IPS DF 6.9 (cell line): Measurements from ENCODE around the gene KCTD10.
"Not testable (repeated sequence)": the region's sequence is repeated elsewhere in the genome, so short reads cannot be mapped to it uniquely, and the experiment has no call there.

Source experiments
- DNase-seq: peaks from one replicate; pipeline ENCODE4 v3.0.0-alpha.2; 2013; ENCODE audit warnings: low read depth, low spot score
- H3K27ac ChIP-seq: one replicate; pipeline ENCODE4 v1.5.1; 2013; ENCODE audit warnings: low read length, control low read depth
- H3K27me3 ChIP-seq: 2 replicates; pipeline ENCODE4 v1.6.1; 2013; ENCODE audit warnings: mild to moderate bottlenecking, low read length; ENCODE audit not compliant: control insufficient read depth, insufficient read depth
- H3K36me3 ChIP-seq: 2 replicates; pipeline ENCODE4 v1.6.1; 2013; ENCODE audit warnings: low read length; ENCODE audit not compliant: control insufficient read depth, insufficient read depth
- H3K4me1 ChIP-seq: 2 replicates; pipeline ENCODE4 v1.6.1; 2013; ENCODE audit warnings: low read length; ENCODE audit not compliant: control insufficient read depth, insufficient read depth
- H3K4me3 ChIP-seq: 2 replicates; pipeline ENCODE4 v1.5.1; 2013; ENCODE audit warnings: mild to moderate bottlenecking, low read length
- H3K9me3 ChIP-seq: 2 replicates; pipeline ENCODE4 v1.6.1; 2013; ENCODE audit warnings: low read length, inconsistent platforms; ENCODE audit not compliant: control insufficient read depth, insufficient read depth
- WGBS: extraction: QIAGEN DNeasy Blood & Tissue Kit; methylation state at CpG from one replicate; pipeline ENCODE4 v1.1.7; 2013; ENCODE audit warnings: mixed read lengths, missing lambda C conversion rate; ENCODE audit not compliant: insufficient read length, insufficient coverage; 5-methylcytosine and 5-hydroxymethylcytosine counted together

Gene KCTD10

DNA sequence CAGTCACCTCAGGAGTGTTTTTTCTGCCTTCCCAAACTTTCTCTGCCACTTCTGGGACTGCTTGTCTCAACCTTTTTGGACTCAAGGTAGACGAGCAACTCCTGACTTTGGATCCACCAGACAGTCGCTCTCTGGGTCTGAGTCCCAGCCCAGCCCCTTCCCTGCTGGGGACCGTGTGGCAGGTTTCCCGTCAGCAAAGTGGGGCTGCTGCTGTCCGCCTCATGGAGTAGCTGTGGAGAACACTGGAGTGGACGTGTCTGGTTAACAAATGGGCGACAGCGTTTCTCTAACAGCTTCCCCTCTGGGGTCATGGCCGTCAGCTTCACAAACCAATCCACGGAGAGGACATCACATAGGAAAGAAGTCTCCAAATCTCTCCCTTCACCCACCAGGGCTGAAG lies 54.8 kb downstream of the KCTD10 start:
- DNase-seq, result no peak
- H3K9me3 ChIP-seq, result no peaks in the 10 kb centered on the region
- H3K4me1 ChIP-seq, result no peaks in the 10 kb centered on the region
- no CpG with 5 or more reads among the region's 10 CpGs for WGBS
- H3K27me3 ChIP-seq, result no peaks in the 10 kb centered on the region
- H3K27ac ChIP-seq, result no peak overlapping the region
- no peak overlapping the region for H3K4me3 ChIP-seq
- H3K36me3 ChIP-seq, result no peaks in the 10 kb centered on the region

DNA sequence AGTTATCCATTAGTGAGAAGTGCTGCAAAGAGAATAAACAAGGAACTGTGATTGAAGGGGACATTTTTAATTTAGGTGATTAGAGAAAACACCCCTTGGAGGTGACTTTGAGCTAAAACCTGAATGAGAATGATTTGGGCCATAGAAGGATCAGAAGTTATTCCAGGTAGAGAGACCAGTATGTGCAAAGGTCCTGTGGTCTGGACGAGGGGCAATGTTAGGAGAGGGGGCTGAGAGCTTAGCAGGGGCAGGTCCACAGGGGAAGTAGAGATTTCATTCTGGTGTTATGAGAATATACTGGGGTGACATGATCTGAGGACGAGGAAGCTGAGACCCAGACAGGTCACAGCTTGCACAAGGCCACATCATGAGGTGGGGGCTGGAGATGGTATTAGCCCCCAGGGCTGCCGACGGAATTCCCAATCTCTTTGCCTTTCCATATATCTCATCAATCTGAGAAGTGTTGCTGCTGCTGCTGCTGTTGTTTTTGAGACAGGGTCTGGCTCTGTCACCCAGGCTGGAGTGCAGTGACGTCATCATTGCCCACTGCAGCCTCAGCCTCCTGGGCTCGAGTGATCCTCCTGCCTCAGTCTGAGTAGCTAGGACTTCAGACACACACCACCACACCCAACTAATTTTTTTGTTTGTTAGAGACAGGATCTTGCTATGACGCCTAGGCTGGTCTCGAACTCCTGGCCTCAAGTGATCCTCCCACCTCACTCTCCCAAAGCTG lies 55.6 kb downstream of the KCTD10 start:
- no peaks in the 10 kb centered on the region for H3K27me3 ChIP-seq
- H3K4me1 ChIP-seq, result no peaks in the 10 kb centered on the region

DNA sequence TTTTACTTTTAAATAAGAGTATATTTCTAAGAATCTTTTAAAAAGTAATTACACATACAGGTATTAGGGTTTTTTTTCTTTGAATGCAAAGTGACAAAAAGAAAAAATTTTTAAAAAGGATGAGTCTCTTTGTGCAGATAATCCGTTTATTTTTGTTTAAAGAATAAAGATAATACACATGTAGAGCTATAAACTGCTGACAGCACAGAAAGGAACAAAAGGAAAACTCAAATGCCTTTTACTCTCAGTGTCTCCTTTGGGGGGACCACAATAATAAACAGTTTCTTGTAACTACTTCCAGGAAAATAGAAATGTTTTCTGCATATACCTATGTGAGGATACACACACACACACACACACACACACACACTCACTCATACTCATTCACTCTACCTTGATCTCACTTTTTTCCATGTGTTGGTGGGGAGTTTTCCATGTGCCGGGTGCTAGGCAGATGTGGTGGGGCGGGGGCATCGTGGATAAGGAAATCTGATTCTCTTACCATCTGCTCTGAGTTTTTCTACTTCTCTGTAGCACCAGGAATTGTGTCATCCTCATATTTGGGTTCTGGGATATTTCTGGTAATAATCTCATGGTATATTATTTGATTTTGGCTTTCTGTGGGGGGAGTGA lies 58.1 kb downstream of the KCTD10 start:
- no peaks in the 10 kb centered on the region for H3K9me3 ChIP-seq
- no peaks in the 10 kb centered on the region for H3K27me3 ChIP-seq
- no peak overlapping the region for H3K4me3 ChIP-seq
- no peaks in the 10 kb centered on the region for H3K36me3 ChIP-seq
- DNase-seq, result no peak
- WGBS, result no CpG with 5 or more reads among the region's 4 CpGs
- no peaks in the 10 kb centered on the region for H3K4me1 ChIP-seq
- H3K27ac ChIP-seq, result no peak overlapping the region

More for the DNA sequence above, 55.6 kb downstream of the KCTD10 start:
- no peaks in the 10 kb centered on the region for H3K36me3 ChIP-seq
- no peak for DNase-seq
- no peak overlapping the region for H3K4me3 ChIP-seq
- H3K9me3 ChIP-seq, result no peaks in the 10 kb centered on the region
- no peak overlapping the region for H3K27ac ChIP-seq
- no CpG with 5 or more reads among the region's 8 CpGs for WGBS

DNA sequence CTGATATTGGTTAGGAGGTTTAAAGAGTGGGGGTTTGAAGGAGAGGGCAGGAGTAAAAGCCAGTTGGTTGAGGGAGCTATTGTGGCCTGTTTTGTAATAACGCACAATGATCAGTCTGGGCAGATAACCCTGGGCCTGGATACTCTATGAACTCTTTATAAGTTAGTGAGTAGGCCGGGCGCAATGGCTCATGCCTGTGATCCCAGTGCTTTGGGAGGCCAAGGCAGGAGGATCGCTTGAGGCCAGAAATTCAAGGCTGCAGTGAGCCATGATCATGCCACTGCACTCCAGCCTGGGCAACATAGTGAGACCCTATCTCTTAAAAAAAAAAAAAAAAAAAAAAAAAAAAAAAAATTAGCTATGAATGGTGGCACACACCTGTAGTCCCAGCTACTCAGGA lies 71.0 kb downstream of the KCTD10 start:
- WGBS, result no CpG with 5 or more reads among the region's 4 CpGs
- H3K9me3 ChIP-seq, H3K4me3 ChIP-seq, H3K4me1 ChIP-seq, H3K27me3 ChIP-seq, H3K36me3 ChIP-seq, H3K27ac ChIP-seq, DNase-seq: not testable (repeated sequence)

DNA sequence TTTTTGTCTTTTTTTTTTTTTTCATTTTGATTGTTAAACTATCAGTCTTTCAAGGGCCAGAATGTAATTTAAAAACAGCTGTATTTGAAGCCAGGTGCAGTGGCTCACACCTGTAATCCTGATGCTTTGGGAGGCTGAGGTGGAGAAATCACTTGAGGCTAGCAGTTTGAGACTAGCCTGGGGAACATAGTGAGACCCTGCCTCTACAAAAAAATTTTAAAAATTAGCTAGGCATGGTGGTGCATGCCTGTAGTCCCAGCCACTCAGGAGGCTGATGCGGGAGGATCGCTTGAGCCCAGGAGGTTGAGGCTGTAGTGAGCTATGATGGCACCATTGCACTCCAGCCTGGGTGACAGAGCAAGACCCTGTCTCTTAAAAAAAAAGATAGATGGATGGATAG lies 72.3 kb downstream of the KCTD10 start:
- not testable (repeated sequence) for H3K36me3 ChIP-seq, H3K4me1 ChIP-seq, H3K4me3 ChIP-seq, H3K9me3 ChIP-seq, H3K27ac ChIP-seq, H3K27me3 ChIP-seq, DNase-seq
- no CpG with 5 or more reads among the region's 2 CpGs for WGBS
